Tibial nerve (tissue), 4 donors: ENCODE measurements around the gene PTPN3. TPM values are rescaled to one million over a fixed set of nuclear protein-coding genes. Genes with fewer than 3 reads are reported as not detected.

Experiments used
- DNase-seq, 2 donors: peaks; one replicate each; pipeline ENCODE4 v3.0.0-alpha.2; 2019; ENCODE audit warnings: low spot score in 2 of 2
- H3K27ac ChIP-seq, 4 donors: fragments of 200-600 bp; sonication (generic) in 3 of 4; one replicate each; pipeline ENCODE4 v1.5.1; 2017 to 2019; ENCODE audit warnings: mild to moderate bottlenecking in 1 of 4
- H3K27me3 ChIP-seq, 2 donors: fragments of 200-600 bp; sonication (generic) in 1 of 2; one replicate each; pipeline versions ENCODE4 v1.5.1 to v1.6.0; 2017 to 2019
- H3K36me3 ChIP-seq, 3 donors: fragments of 200-600 bp; sonication (generic); one replicate each; pipeline ENCODE4 v1.5.1; 2018 to 2019
- H3K4me1 ChIP-seq, 4 donors: fragments of 200-600 bp; sonication (generic) in 3 of 4; one replicate each; pipeline ENCODE4 v1.5.1; 2017 to 2019
- H3K4me3 ChIP-seq, 4 donors: fragments of 200-600 bp; sonication (generic) in 3 of 4; one replicate each; pipeline ENCODE4 v1.5.1; 2017 to 2019; ENCODE audit warnings: mild to moderate bottlenecking in 1 of 4, moderate library complexity in 1 of 4
- H3K9me3 ChIP-seq, 4 donors: fragments of 200-600 bp; sonication (generic) in 3 of 4; one replicate each; pipeline ENCODE4 v1.5.1; 2017 to 2019
- CTCF ChIP-seq, 5 experiments: fragments of 200-600 bp in 3 of 5; fragments of 450-650 bp in 2 of 5; sonication (generic) in 3 of 5; IDR thresholded peaks; one replicate each; pipeline ENCODE4 v1.5.1; 2016 to 2019; ENCODE audit warnings: antibody characterized with exemption in 5 of 5, mild to moderate bottlenecking in 3 of 5, moderate library complexity in 2 of 5
- EP300 ChIP-seq, 2 donors: sonication (generic); formaldehyde crosslinking; IDR thresholded peaks; one replicate each; pipeline ENCODE4 v1.6.1; 2017; ENCODE audit warnings: antibody characterized with exemption in 2 of 2, mild to moderate bottlenecking in 1 of 2
- POLR2A ChIP-seq, 2 donors: fragments of 450-650 bp; IDR thresholded peaks; one replicate each; pipeline ENCODE4 v1.6.1; 2017; ENCODE audit warnings: antibody characterized with exemption in 2 of 2, mild to moderate bottlenecking in 2 of 2, moderate library complexity in 2 of 2
- WGBS, 2 donors: methylation state at CpG; one replicate each; pipeline ENCODE4 v1.1.5; 2018; 5-methylcytosine and 5-hydroxymethylcytosine counted together
- total RNA-seq, 4 donors: library from RNA; depleted of rRNA; stranded (reverse); fragments of >200 nt; gene quantifications; one replicate each; pipeline ENCODE4 v1.1.0, GENCODE V29; 2016

The PTPN3 gene
- total RNA-seq, 4 donors from 2014 or later: 1.3 to 3.3 (median 1.8) TPM

- no peak overlapping the region for H3K27ac ChIP-seq
- H3K27me3 ChIP-seq: no peaks in the 10 kb centered on the region
- peak; percentile 28 to 81 for DNase-seq
- H3K9me3 ChIP-seq: no peaks in the 10 kb centered on the region
- no peaks in the 10 kb centered on the region for H3K36me3 ChIP-seq
- no peak for TF ChIP-seq EP300 (IDR thresholded peaks at IDR 0.05)
- peak; percentile 61 to 78 (median 71) for TF ChIP-seq CTCF (IDR thresholded peaks at IDR 0.05)
- no peak for TF ChIP-seq POLR2A (IDR thresholded peaks at IDR 0.05)
- H3K4me3 ChIP-seq: no peak overlapping the region
- H3K4me1 ChIP-seq: no peaks in the 10 kb centered on the region
- WGBS, 2 donors: 19% methylated on average over 11 of the region's 11 CpGs
These were observed 22.5 kb upstream of the PTPN3 start for GRCh38 chr9:109520475-109521132.

- no peak overlapping the region for H3K27ac ChIP-seq
- H3K4me3 ChIP-seq: no peak overlapping the region
- WGBS, 2 donors: 76% methylated on average over 5 of the region's 5 CpGs
- no peaks in the 10 kb centered on the region for H3K9me3 ChIP-seq
- H3K36me3 ChIP-seq: no peaks in the 10 kb centered on the region
- no peak for TF ChIP-seq POLR2A (IDR thresholded peaks at IDR 0.05)
- no peak for TF ChIP-seq CTCF (IDR thresholded peaks at IDR 0.05)
- TF ChIP-seq EP300 (IDR thresholded peaks at IDR 0.05): no peak
- H3K27me3 ChIP-seq: no peaks in the 10 kb centered on the region
- DNase-seq: no peak
- H3K4me1 ChIP-seq: no peaks in the 10 kb centered on the region
These were observed 21.3 kb upstream of the PTPN3 start for GRCh38 chr9:109519366-109519765.

- Histone ChIP-seq H3K27me3 (no peaks in the 10 kb centered on the region), H3K36me3 (no peaks in the 10 kb centered on the region), H3K9me3 (no peaks in the 10 kb centered on the region), H3K4me1 (no peaks in the 10 kb centered on the region), H3K27ac (no peak overlapping the region), H3K4me3 (no peak overlapping the region)
- DNase-seq: no peak
- WGBS, 2 donors: 80 to 82% methylated on average over 4 of the region's 4 CpGs
- no peak for TF ChIP-seq CTCF (IDR thresholded peaks at IDR 0.05)
- TF ChIP-seq EP300 (IDR thresholded peaks at IDR 0.05): no peak
These were observed 20.7 kb upstream of the PTPN3 start for GRCh38 chr9:109518621-109519335.

GRCh38 chr9:109517901-109518377, 19.8 kb upstream of the PTPN3 start:
- DNase-seq: no peak
- no peak overlapping the region for H3K4me3 ChIP-seq
- WGBS, 2 donors: 53 to 86% methylated on average over 1 of the region's 1 CpG
- H3K27ac ChIP-seq: no peak overlapping the region
- no peaks in the 10 kb centered on the region for H3K27me3 ChIP-seq
- no peaks in the 10 kb centered on the region for H3K4me1 ChIP-seq
- TF ChIP-seq EP300 (IDR thresholded peaks at IDR 0.05) (no peak), POLR2A (IDR thresholded peaks at IDR 0.05) (no peak), CTCF (IDR thresholded peaks at IDR 0.05) (no peak)
- H3K36me3 ChIP-seq: no peaks in the 10 kb centered on the region
- no peaks in the 10 kb centered on the region for H3K9me3 ChIP-seq

- Histone ChIP-seq H3K36me3 (no peaks in the 10 kb centered on the region), H3K4me1 (no peaks in the 10 kb centered on the region), H3K27me3 (no peaks in the 10 kb centered on the region), H3K4me3 (no peak overlapping the region), H3K27ac (no peak overlapping the region), H3K9me3 (no peaks in the 10 kb centered on the region)
- WGBS, 2 donors: 83 to 89% methylated on average over 3 of the region's 3 CpGs
- no peak for TF ChIP-seq POLR2A (IDR thresholded peaks at IDR 0.05)
- no peak for DNase-seq
These were observed 15.8 kb upstream of the PTPN3 start for GRCh38 chr9:109513871-109514270.
